Right lobe of liver (tissue), 6 donors: ENCODE results near the gene KLF16. TPM values are rescaled to one million over a fixed set of nuclear protein-coding genes. Genes with fewer than 3 reads are reported as not detected.
A peak's percentile ranks its signal among the peaks of the same experiment; 100 is the strongest.

ENCODE experiments used
- ATAC-seq, 4 donors: fragments of 200-7000 bp; cut with Tn5 transposase; one replicate each; pipeline ENCODE4 v1.9.1; 2020; ENCODE audit warnings: mild to moderate bottlenecking in 4 of 4, moderate library complexity in 4 of 4
- DNase-seq, 3 donors: peaks; one replicate each; pipeline ENCODE4 v3.0.0-alpha.2; 2020
- H3K27ac ChIP-seq, 3 donors: fragments of 200-600 bp; one replicate each; pipeline ENCODE4 v1.8.0; 2022
- H3K27me3 ChIP-seq, 2 donors: fragments of 200-600 bp; one replicate each; pipeline ENCODE4 v1.8.0; 2022
- H3K36me3 ChIP-seq, 4 donors: fragments of 200-600 bp; sonication (generic) in 1 of 4; one replicate each; pipeline versions ENCODE4 v1.5.1 to v1.8.0; 2017 to 2022; ENCODE audit warnings: control low read depth in 1 of 4
- H3K4me1 ChIP-seq, 4 donors: fragments of 200-600 bp; sonication (generic) in 1 of 4; one replicate each; pipeline versions ENCODE4 v1.5.1 to v1.8.0; 2017 to 2022; ENCODE audit warnings: control low read depth in 1 of 4
- H3K4me3 ChIP-seq, 3 donors: fragments of 200-600 bp; one replicate each; pipeline ENCODE4 v1.8.0; 2022
- H3K9me3 ChIP-seq, 4 donors: fragments of 200-600 bp; sonication (generic) in 1 of 4; one replicate each; pipeline versions ENCODE4 v1.5.1 to v1.8.0; 2017 to 2022; ENCODE audit warnings: control low read depth in 1 of 4
- CTCF ChIP-seq, 4 donors: fragments of 200-600 bp in 3 of 4; fragments of 450-650 bp in 1 of 4; IDR thresholded peaks; one replicate each; pipeline versions ENCODE4 v1.5.1 to v1.8.0; 2016 to 2022; ENCODE audit warnings: antibody characterized with exemption in 4 of 4, mild to moderate bottlenecking in 2 of 4
- POLR2A ChIP-seq: fragments of 450-650 bp; IDR thresholded peaks from one replicate; pipeline ENCODE4 v1.6.1; 2017; ENCODE audit warnings: antibody characterized with exemption, mild to moderate bottlenecking
- WGBS: methylation state at CpG from one replicate; pipeline ENCODE4 v1.1.6; 2018; ENCODE audit warnings: low coverage, low lambda C conversion rate; ENCODE audit not compliant: insufficient coverage; ENCODE audit errors: missing lambda C conversion rate; 5-methylcytosine and 5-hydroxymethylcytosine counted together
- intact Hi-C, 2 donors: fragments of 100-400 bp; cut with DNase I; formaldehyde crosslinking; loops; one replicate each; pipeline versions ENCODE4 v1.11.2 to v1.14.1; 2022
- total RNA-seq, 6 experiments: library from RNA; depleted of rRNA in 2 of 6; stranded (reverse); fragments of >200 nt in 2 of 6; fragmentation: NEBNext Ultra II Directional in 3 of 6; extraction: Animal tissue kit (Norgen Biotek cat#: 25700) in 3 of 6; gene quantifications; one replicate each; pipeline versions ENCODE4 v1.1.0 to v1.2.4, GENCODE V29; 2016 to 2023
- donor health status: DM: no; HTN: yes; CAD: no.
- donor health status: DM: no; HTN: no; CAD: no.
- donor health status: DM: no; HTN: no; CAD: no.
- donor health status: DM: no; HTN: yes; CAD: no.
- donor health status: DM: no; HTN: yes; CAD: no.

KLF16 gene
- total RNA-seq, 6 experiments from 2014 or later, result 9.9 to 23.6 (median 10.8) TPM

DNA sequence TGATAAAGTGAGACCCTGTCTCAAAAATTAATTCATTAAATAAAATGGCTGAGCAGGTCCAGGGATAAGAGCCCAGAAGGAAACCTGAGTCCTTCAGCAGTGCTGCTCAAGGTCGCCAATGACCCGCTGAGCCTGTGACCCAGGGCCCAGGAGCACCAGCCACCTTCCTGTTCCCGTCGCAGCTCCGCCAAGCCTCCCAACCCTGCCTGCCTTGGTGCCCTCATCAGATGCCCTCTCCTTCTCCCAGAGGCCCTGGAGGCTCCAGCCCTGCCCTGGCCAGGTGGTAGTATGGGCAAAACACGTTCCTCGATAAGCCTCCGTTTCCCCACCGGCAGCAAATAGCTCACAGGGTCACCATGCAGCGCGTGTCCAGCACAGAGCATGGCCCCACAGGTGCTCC, 17.7 kb downstream of the KLF16 start:
- H3K27me3 ChIP-seq, result no peaks in the 10 kb centered on the region
- intact Hi-C loops, result no loop called here

GRCh38 chr19:1845125-1845515, 18.3 kb downstream of the KLF16 start:
- no peak overlapping the region for H3K4me3 ChIP-seq
- intact Hi-C loops, result no loop called here
- ATAC-seq (no peak), DNase-seq (no peak)
- no CpG with 5 or more reads among the region's 16 CpGs for WGBS
- H3K36me3 ChIP-seq, result no peaks in the 10 kb centered on the region
- H3K4me1 ChIP-seq, result peaks cover 0 to 43% (median 22%) of the 10 kb centered on the region in 4 donors
- no peak for TF ChIP-seq POLR2A
- no peak for TF ChIP-seq CTCF (IDR thresholded peaks at IDR 0.05)
- H3K9me3 ChIP-seq, result no peaks in the 10 kb centered on the region
- no peaks in the 10 kb centered on the region for H3K27me3 ChIP-seq
- H3K27ac ChIP-seq, result no peak overlapping the region

More for the DNA sequence above, 17.7 kb downstream of the KLF16 start:
- DNase-seq, result peak in 1 of 3 donors; percentile 55
- Histone ChIP-seq H3K9me3 (no peaks in the 10 kb centered on the region), H3K36me3 (no peaks in the 10 kb centered on the region), H3K27ac (no peak overlapping the region), H3K4me3 (no peak overlapping the region), H3K4me1 (peaks cover 0 to 38% (median 19%) of the 10 kb centered on the region in 4 donors)
- TF ChIP-seq CTCF (IDR thresholded peaks at IDR 0.05) (no peak), POLR2A (no peak)
- no peak for ATAC-seq
- WGBS, result no CpG with 5 or more reads among the region's 11 CpGs

- DNase-seq, result peak in 1 of 3 donors; percentile 25
Observed at GRCh38 chr19:1844513-1845124, 18.8 kb downstream of the KLF16 start.

DNA sequence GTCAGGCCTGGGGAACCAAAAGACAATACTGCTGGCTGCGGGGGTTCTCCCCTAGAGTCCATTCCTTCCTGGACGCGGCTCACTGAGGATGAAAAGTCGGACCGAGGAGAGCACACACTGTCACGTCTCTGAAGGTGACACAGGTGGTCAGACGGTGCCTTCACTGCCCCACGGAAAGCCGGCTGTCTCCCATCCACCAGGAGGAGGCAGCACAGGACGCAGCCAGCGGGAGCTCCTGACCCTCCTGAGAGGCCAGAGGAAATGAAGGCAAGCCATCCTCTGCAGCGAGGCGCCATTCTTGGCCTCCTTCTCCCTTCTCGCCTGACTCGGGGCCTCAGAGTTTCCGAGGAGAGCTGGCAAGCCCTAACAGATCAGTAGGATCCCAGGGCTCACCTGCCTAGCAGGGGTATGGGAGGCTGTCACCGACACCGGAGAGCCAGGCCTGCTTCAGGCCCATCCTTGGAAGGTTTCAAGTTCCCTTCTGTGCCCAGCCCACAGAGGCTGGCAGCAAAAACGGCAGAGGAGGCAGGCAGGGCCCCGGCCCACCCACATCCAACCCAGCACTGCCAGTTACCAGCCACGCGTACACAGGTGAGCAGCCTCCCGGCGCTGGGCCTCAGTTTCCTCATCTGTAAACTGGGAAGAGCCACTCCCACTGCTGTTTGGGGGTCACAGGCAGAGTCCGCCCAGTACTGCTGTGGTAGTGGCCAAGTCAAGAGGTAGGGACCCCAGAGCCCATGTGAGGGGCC, 19.6 kb downstream of the KLF16 start:
- intact Hi-C loops, result no loop called here
- Histone ChIP-seq H3K4me1 (peaks cover 0 to 56% (median 27%) of the 10 kb centered on the region in 4 donors), H3K36me3 (no peaks in the 10 kb centered on the region), H3K4me3 (no peak overlapping the region), H3K9me3 (no peaks in the 10 kb centered on the region), H3K27me3 (no peaks in the 10 kb centered on the region), H3K27ac (no peak overlapping the region)
- ATAC-seq (no peak), DNase-seq (peak in 1 of 3 donors; percentile 22)
- TF ChIP-seq CTCF (IDR thresholded peaks at IDR 0.05) (peak in 1 of 4 donors; percentile 11), POLR2A (no peak)
- 60% methylated on average over 4 of the region's 25 CpGs for WGBS

More at GRCh38 chr19:1844513-1845124, 18.8 kb downstream of the KLF16 start:
- H3K4me1 ChIP-seq, result peaks cover 0 to 48% (median 23%) of the 10 kb centered on the region in 4 donors
- H3K27me3 ChIP-seq, result no peaks in the 10 kb centered on the region
- TF ChIP-seq POLR2A, result no peak
- no peak for TF ChIP-seq CTCF (IDR thresholded peaks at IDR 0.05)
- no peaks in the 10 kb centered on the region for H3K9me3 ChIP-seq
- 46% methylated on average over 7 of the region's 19 CpGs for WGBS
- no peak overlapping the region for H3K4me3 ChIP-seq
- intact Hi-C loops, result no loop called here
- H3K36me3 ChIP-seq, result no peaks in the 10 kb centered on the region
- no peak for ATAC-seq
- no peak overlapping the region for H3K27ac ChIP-seq
